Keratinocyte (primary cell): ENCODE measurements around the gene SPAG16. TPM values are rescaled to one million over a fixed set of nuclear protein-coding genes. Genes with fewer than 3 reads are reported as not detected.

ENCODE experiments used
- DNase-seq: peaks from one replicate; pipeline ENCODE4 v3.0.0-alpha.2; 2011; ENCODE audit warnings: low read depth, missing footprints, low spot score
- FAIRE-seq: peaks from 2 replicates; lab custom pipeline; 2011; peaks lifted over from hg19 to GRCh38; lab: Jason Lieb, UNC
- H2AFZ ChIP-seq: 2 replicates; pipeline ENCODE4 v1.6.0; 2012; ENCODE audit warnings: low read length, control low read depth, inconsistent platforms; ENCODE audit not compliant: control insufficient read depth
- H3K27ac ChIP-seq: 2 replicates; pipeline ENCODE4 v1.5.1; 2011; ENCODE audit warnings: low read length; ENCODE audit not compliant: control insufficient read depth, insufficient read depth
- H3K27me3 ChIP-seq: 3 replicates; pipeline ENCODE4 v1.6.0; 2011; ENCODE audit warnings: low read length; ENCODE audit not compliant: control insufficient read depth, insufficient read depth; ENCODE audit errors: extremely low read depth
- H3K36me3 ChIP-seq, 2 experiments: 2 replicates in 1 of 2; 3 replicates in 1 of 2; pipeline ENCODE4 v1.5.1; 2011; ENCODE audit warnings: low read length in 2 of 2, mild to moderate bottlenecking in 1 of 2; ENCODE audit not compliant: control insufficient read depth in 2 of 2, insufficient read depth in 2 of 2; ENCODE audit errors: extremely low read depth in 1 of 2
- H3K4me1 ChIP-seq: 3 replicates; pipeline ENCODE4 v1.5.1; 2011; ENCODE audit warnings: low read length; ENCODE audit not compliant: control insufficient read depth, insufficient read depth; ENCODE audit errors: extremely low read depth
- H3K4me2 ChIP-seq: 3 replicates; pipeline ENCODE4 v1.6.0; 2011; ENCODE audit warnings: low read depth, low read length; ENCODE audit not compliant: control insufficient read depth, insufficient read depth; ENCODE audit errors: extremely low read depth
- H3K4me3 ChIP-seq, 3 experiments: fragments of 200-600 bp in 1 of 3; sonication (generic) in 1 of 3; 2 replicates in 2 of 3; 3 replicates in 1 of 3; pipeline ENCODE4 v1.5.1; 2011 to 2016; ENCODE audit warnings: low read length in 3 of 3, mild to moderate bottlenecking in 3 of 3, control low read depth in 2 of 3, inconsistent platforms in 1 of 3, low read depth in 1 of 3, mixed read lengths in 1 of 3, mixed run types in 1 of 3, moderate library complexity in 1 of 3; ENCODE audit not compliant: control insufficient read depth in 2 of 3, insufficient read depth in 2 of 3; ENCODE audit errors: extremely low read depth in 1 of 3
- H3K79me2 ChIP-seq: 2 replicates; pipeline ENCODE4 v1.6.0; 2012; ENCODE audit warnings: low read length; ENCODE audit not compliant: control insufficient read depth, insufficient read depth
- H3K9ac ChIP-seq: 3 replicates; pipeline ENCODE4 v1.6.0; 2011; ENCODE audit warnings: low read length; ENCODE audit not compliant: control insufficient read depth, insufficient read depth; ENCODE audit errors: extremely low read depth
- H3K9me1 ChIP-seq: 3 replicates; pipeline ENCODE4 v1.6.0; 2011; ENCODE audit warnings: low read length; ENCODE audit not compliant: control insufficient read depth, insufficient read depth; ENCODE audit errors: extremely low read depth
- H3K9me3 ChIP-seq: 2 replicates; pipeline ENCODE4 v1.5.1; 2012; ENCODE audit warnings: low read depth, low read length; ENCODE audit not compliant: control insufficient read depth
- H4K20me1 ChIP-seq: 3 replicates; pipeline ENCODE4 v1.6.0; 2011; ENCODE audit warnings: low read length; ENCODE audit not compliant: control insufficient read depth, insufficient read depth; ENCODE audit errors: extremely low read depth
- CTCF ChIP-seq, 3 experiments: IDR thresholded peaks in 1 of 3; conservative IDR thresholded peaks in 1 of 3; optimal IDR thresholded peaks in 1 of 3; 2 replicates in 2 of 3; 3 replicates in 1 of 3; pipeline versions ENCODE3 to v1.5.1; 2011; ENCODE audit warnings: low read length in 3 of 3, mild to moderate bottlenecking in 3 of 3, moderate library complexity in 2 of 3, control low read depth in 1 of 3, inconsistent platforms in 1 of 3; ENCODE audit not compliant: insufficient read depth in 2 of 3; ENCODE audit errors: extremely low read depth in 1 of 3
- EZH2 ChIP-seq: IDR thresholded peaks from one replicate; pipeline ENCODE4 v1.6.1; 2012; ENCODE audit warnings: inconsistent platforms, mild to moderate bottlenecking, low read length, moderate library complexity
- dilution Hi-C: fragments of 300-500 bp; cut with MboI; formaldehyde crosslinking; loops from one replicate; pipeline ENCODE4 v1.7.0; 2020; ENCODE audit warnings: low sequenced_read_pairs; ENCODE audit not compliant: extremely low pct_ligation_motif_present
- polyA plus RNA-seq, 5 experiments: library from polyadenylated mRNA; depleted of rRNA in 3 of 5; stranded (reverse) in 3 of 5; stranded (forward) in 1 of 5; unstranded in 1 of 5; fragments of >200 nt; gene quantifications; 1 replicate in 1 of 5; 2 replicates in 3 of 5; 3 replicates in 1 of 5; pipeline versions ENCODE4 v1.2.1 to v1.2.3, GENCODE V29; 2011 to 2012; ENCODE audit warnings: missing spikeins in 2 of 5, low read depth in 1 of 5, low replicate concordance in 1 of 5

SPAG16 gene
- polyA plus RNA-seq, 1 donor (not counting 4 experiments of a cell fraction or from before 2014, with no cell fraction given) = 19.6 TPM

- no peak overlapping the region for H3K9ac ChIP-seq
- H3K9me3 ChIP-seq = peaks cover 2% of the 10 kb centered on the region
- H2AFZ ChIP-seq = no peak overlapping the region
- dilution Hi-C loops = no loop called here
- no peak overlapping the region for H3K27ac ChIP-seq
- H3K79me2 ChIP-seq = no peaks in the 10 kb centered on the region
- H3K9me1 ChIP-seq = no peaks in the 10 kb centered on the region
- no peak for TF ChIP-seq CTCF (optimal IDR thresholded peaks at IDR 0.05 in 1 of 3, IDR thresholded peaks at IDR 0.05 in 1 of 3, conservative IDR thresholded peaks at IDR 0.05 in 1 of 3; ENCODE audit: extremely low read depth in 1 of 3, insufficient read depth in 2 of 3, low read length in 3 of 3)
- no peak for TF ChIP-seq EZH2
- no peak for FAIRE-seq
- no peaks in the 10 kb centered on the region for H3K36me3 ChIP-seq
- no peaks in the 10 kb centered on the region for H3K27me3 ChIP-seq
- DNase-seq = no peak
- H4K20me1 ChIP-seq = no peaks in the 10 kb centered on the region
- no peaks in the 10 kb centered on the region for H3K4me1 ChIP-seq
- no peak overlapping the region for H3K4me2 ChIP-seq
- H3K4me3 ChIP-seq = no peak overlapping the region
Observed at GRCh38 chr2:213818436-213818835, 534.2 kb downstream of the SPAG16 start.

GRCh38 chr2:213834331-213834730 lies 550.1 kb downstream of the SPAG16 start:
- Histone ChIP-seq H3K4me3 (no peak overlapping the region), H2AFZ (no peak overlapping the region), H3K4me1 (no peaks in the 10 kb centered on the region), H3K27me3 (no peaks in the 10 kb centered on the region), H3K9me1 (no peaks in the 10 kb centered on the region), H3K36me3 (no peaks in the 10 kb centered on the region), H3K4me2 (no peak overlapping the region), H3K79me2 (no peaks in the 10 kb centered on the region), H3K27ac (no peak overlapping the region), H3K9ac (no peak overlapping the region), H4K20me1 (no peaks in the 10 kb centered on the region), H3K9me3 (no peaks in the 10 kb centered on the region)
- dilution Hi-C loops = no loop called here
- no peak for DNase-seq
- FAIRE-seq = no peak
- TF ChIP-seq EZH2 = no peak
- no peak for TF ChIP-seq CTCF (optimal IDR thresholded peaks at IDR 0.05 in 1 of 3, IDR thresholded peaks at IDR 0.05 in 1 of 3, conservative IDR thresholded peaks at IDR 0.05 in 1 of 3; ENCODE audit: extremely low read depth in 1 of 3, insufficient read depth in 2 of 3, low read length in 3 of 3)
